Neuronal stem cell (in vitro differentiated cells): Measurements from ENCODE around the gene SNX11.
"Not testable (repeated sequence)": the region's sequence is repeated elsewhere in the genome, so short reads cannot be mapped to it uniquely, and the experiment has no call there.

Experiments
- DNase-seq: peaks from one replicate; pipeline ENCODE4 v3.0.0-alpha.2; 2013; ENCODE audit warnings: low spot score
- H2AFZ ChIP-seq: one replicate; pipeline ENCODE4 v1.6.1; 2013; ENCODE audit warnings: mild to moderate bottlenecking, low read length, inconsistent platforms
- H2AK5ac ChIP-seq: 2 replicates; pipeline ENCODE4 v1.6.1; 2013; ENCODE audit warnings: low read depth, mild to moderate bottlenecking, inconsistent platforms, low read length, moderate library complexity, mixed read lengths
- H2BK120ac ChIP-seq: 2 replicates; pipeline ENCODE4 v1.6.1; 2013; ENCODE audit warnings: low read depth, mild to moderate bottlenecking, inconsistent platforms, low read length, moderate library complexity, mixed read lengths
- H2BK12ac ChIP-seq: one replicate; pipeline ENCODE4 v1.6.1; 2013; ENCODE audit warnings: low read length, inconsistent platforms
- H2BK15ac ChIP-seq: 2 replicates; pipeline ENCODE4 v1.6.1; 2013; ENCODE audit warnings: mild to moderate bottlenecking, low read length, inconsistent platforms, mixed read lengths
- H2BK5ac ChIP-seq: one replicate; pipeline ENCODE4 v1.6.1; 2013; ENCODE audit warnings: inconsistent platforms, mild to moderate bottlenecking, low read length, moderate library complexity
- H3K14ac ChIP-seq: one replicate; pipeline ENCODE4 v1.6.1; 2013; ENCODE audit warnings: low read length, inconsistent platforms
- H3K18ac ChIP-seq: 2 replicates; pipeline ENCODE4 v1.6.1; 2013; ENCODE audit warnings: low read length, inconsistent platforms
- H3K23ac ChIP-seq: 2 replicates; pipeline ENCODE4 v1.6.1; 2013; ENCODE audit warnings: low read depth, mild to moderate bottlenecking, mixed read lengths, low read length, inconsistent platforms; ENCODE audit not compliant: poor library complexity
- H3K27ac ChIP-seq: replicated peaks from 3 replicates; pipeline ENCODE4 v1.5.1; 2013; ENCODE audit warnings: low read length, inconsistent platforms
- H3K27me3 ChIP-seq, 3 experiments: 2 replicates each; pipeline ENCODE4 v1.6.1; 2013; ENCODE audit warnings: low read length in 3 of 3, mild to moderate bottlenecking in 2 of 3, inconsistent platforms in 1 of 3, low read depth in 1 of 3, mixed read lengths in 1 of 3, moderate library complexity in 1 of 3; ENCODE audit not compliant: control insufficient read depth in 3 of 3, insufficient read depth in 3 of 3
- H3K36me3 ChIP-seq, 2 donors: replicated peaks in 1 of 2; 2 replicates each; pipeline ENCODE4 v1.6.1; 2013; ENCODE audit warnings: low read length in 2 of 2; ENCODE audit not compliant: control insufficient read depth in 2 of 2, insufficient read depth in 2 of 2
- H3K4ac ChIP-seq: 2 replicates; pipeline ENCODE4 v1.6.1; 2013; ENCODE audit warnings: inconsistent platforms, mild to moderate bottlenecking, low read length, moderate library complexity
- H3K4me1 ChIP-seq, 2 donors: 1 replicate in 1 of 2; 2 replicates in 1 of 2; pipeline ENCODE4 v1.6.1; 2013; ENCODE audit warnings: low read length in 2 of 2, low read depth in 1 of 2; ENCODE audit not compliant: control insufficient read depth in 2 of 2, insufficient read depth in 1 of 2
- H3K4me2 ChIP-seq: one replicate; pipeline ENCODE4 v1.6.1; 2013; ENCODE audit warnings: mild to moderate bottlenecking, low read length, inconsistent platforms; ENCODE audit not compliant: insufficient read depth, poor library complexity, severe bottlenecking
- H3K4me3 ChIP-seq, 2 donors: 2 replicates each; pipeline ENCODE4 v1.5.1; 2013; ENCODE audit warnings: low read length in 2 of 2, mild to moderate bottlenecking in 2 of 2, inconsistent platforms in 1 of 2, moderate library complexity in 1 of 2
- H3K79me1 ChIP-seq: one replicate; pipeline ENCODE4 v1.6.1; 2013; ENCODE audit warnings: low read depth, mild to moderate bottlenecking, inconsistent platforms, low read length, moderate library complexity
- H3K9ac ChIP-seq: one replicate; pipeline ENCODE4 v1.6.1; 2013; ENCODE audit warnings: mild to moderate bottlenecking, low read depth, low read length, inconsistent platforms; ENCODE audit not compliant: poor library complexity
- H3K9me3 ChIP-seq, 2 donors: replicated peaks in 1 of 2; 2 replicates each; pipeline versions ENCODE3 to v1.6.1; 2013; ENCODE audit warnings: low read length in 2 of 2, mild to moderate bottlenecking in 2 of 2, inconsistent platforms in 1 of 2, low read depth in 1 of 2, mixed read lengths in 1 of 2, moderate library complexity in 1 of 2; ENCODE audit not compliant: control insufficient read depth in 2 of 2, insufficient read depth in 1 of 2
- H4K8ac ChIP-seq: one replicate; pipeline ENCODE4 v1.6.1; 2013; ENCODE audit warnings: low read depth, mild to moderate bottlenecking, inconsistent platforms, low read length, moderate library complexity
- H4K91ac ChIP-seq: one replicate; pipeline ENCODE4 v1.6.1; 2013; ENCODE audit warnings: low read length, low read depth, mild to moderate bottlenecking, inconsistent platforms; ENCODE audit not compliant: poor library complexity
- WGBS, 2 donors: extraction: QIAGEN DNeasy Blood & Tissue Kit; methylation state at CpG; one replicate each; pipeline ENCODE4 v1.1.7; 2013; ENCODE audit warnings: missing lambda C conversion rate in 2 of 2, mixed read lengths in 1 of 2; ENCODE audit not compliant: insufficient read length in 2 of 2, insufficient replicate concordance in 1 of 2; ENCODE audit errors: extremely low coverage in 2 of 2; 5-methylcytosine and 5-hydroxymethylcytosine counted together

The SNX11 gene

GRCh38 chr17:48074322-48075081 lies 33.1 kb upstream of the SNX11 start:
- no CpG with 5 or more reads among the region's 7 CpGs for WGBS, 2 donors
- H3K18ac ChIP-seq, result no peak overlapping the region
- H2AK5ac ChIP-seq, result no peak overlapping the region
- H2AFZ ChIP-seq, result no peak overlapping the region
- H3K79me1 ChIP-seq, result peaks cover 6% of the 10 kb centered on the region
- DNase-seq, result peak; percentile 61
- no peak overlapping the region for H2BK5ac ChIP-seq
- H3K9me3 ChIP-seq, result no peaks in the 10 kb centered on the region
- H3K27ac ChIP-seq, result peak overlapping the region; percentile 43
- H3K14ac ChIP-seq, result no peak overlapping the region
- no peak overlapping the region for H2BK15ac ChIP-seq
- no peak overlapping the region for H4K91ac ChIP-seq
- no peak overlapping the region for H2BK120ac ChIP-seq
- H3K36me3 ChIP-seq, result peaks cover 37 to 81% of the 10 kb centered on the region in 2 donors
- H3K23ac ChIP-seq, result no peak overlapping the region
- H3K4ac ChIP-seq, result no peak overlapping the region
- no peaks in the 10 kb centered on the region for H3K27me3 ChIP-seq
- no peaks in the 10 kb centered on the region for H3K4me1 ChIP-seq
- no peak overlapping the region for H3K9ac ChIP-seq
- no peak overlapping the region for H4K8ac ChIP-seq
- no peak overlapping the region for H3K4me3 ChIP-seq
- H2BK12ac ChIP-seq, result no peak overlapping the region
- no peak overlapping the region for H3K4me2 ChIP-seq

- DNase-seq, H2BK120ac ChIP-seq, H3K27me3 ChIP-seq, H3K9me3 ChIP-seq, H3K27ac ChIP-seq, H3K9ac ChIP-seq, H2AFZ ChIP-seq, H2BK5ac ChIP-seq, H2BK12ac ChIP-seq, H4K91ac ChIP-seq, H3K23ac ChIP-seq, H3K14ac ChIP-seq, H4K8ac ChIP-seq, H2AK5ac ChIP-seq, H3K4me3 ChIP-seq, H3K18ac ChIP-seq, H3K79me1 ChIP-seq, H3K4me2 ChIP-seq, H2BK15ac ChIP-seq, H3K4me1 ChIP-seq, H3K4ac ChIP-seq: not testable (repeated sequence)
- no CpG with 5 or more reads among the region's 10 CpGs for WGBS, 2 donors
- peaks cover 24 to 54% of the 10 kb centered on the region in 2 donors for H3K36me3 ChIP-seq
Observed at GRCh38 chr17:48077152-48077551, 30.4 kb upstream of the SNX11 start.

- Histone ChIP-seq H3K9me3 (no peaks in the 10 kb centered on the region), H3K79me1 (peaks cover 7% of the 10 kb centered on the region), H4K8ac (no peak overlapping the region), H2BK5ac (no peak overlapping the region), H3K14ac (no peak overlapping the region), H2AK5ac (no peak overlapping the region), H3K4me1 (no peaks in the 10 kb centered on the region), H2BK15ac (no peak overlapping the region), H3K4me2 (no peak overlapping the region), H3K23ac (no peak overlapping the region), H3K9ac (no peak overlapping the region), H3K36me3 (peaks cover 0 to 18% of the 10 kb centered on the region in 2 donors), H2AFZ (no peak overlapping the region), H2BK120ac (no peak overlapping the region), H3K4ac (no peak overlapping the region), H3K4me3 (no peak overlapping the region), H3K27ac (no peak overlapping the region), H3K18ac (no peak overlapping the region), H2BK12ac (no peak overlapping the region), H4K91ac (no peak overlapping the region), H3K27me3 (no peaks in the 10 kb centered on the region)
- WGBS, 2 donors, result no CpG with 5 or more reads among the region's 5 CpGs
- DNase-seq, result no peak
Observed at GRCh38 chr17:48081858-48082257, 25.7 kb upstream of the SNX11 start.

- Histone ChIP-seq H2BK15ac (no peak overlapping the region), H3K9ac (no peak overlapping the region), H2AFZ (no peak overlapping the region), H4K91ac (no peak overlapping the region), H3K4me1 (no peaks in the 10 kb centered on the region), H4K8ac (no peak overlapping the region), H3K36me3 (peaks cover 0 to 15% of the 10 kb centered on the region in 2 donors), H3K27me3 (no peaks in the 10 kb centered on the region), H3K4me2 (no peak overlapping the region), H2AK5ac (no peak overlapping the region), H3K4ac (no peak overlapping the region), H3K23ac (no peak overlapping the region), H3K27ac (no peak overlapping the region), H3K14ac (no peak overlapping the region), H3K9me3 (no peaks in the 10 kb centered on the region), H3K18ac (no peak overlapping the region), H2BK120ac (no peak overlapping the region), H3K4me3 (no peak overlapping the region), H2BK12ac (no peak overlapping the region), H3K79me1 (peaks cover 2% of the 10 kb centered on the region), H2BK5ac (no peak overlapping the region)
- no peak for DNase-seq
- WGBS, 2 donors, result no CpG with 5 or more reads among the region's 2 CpGs
Observed at GRCh38 chr17:48084932-48085331, 22.6 kb upstream of the SNX11 start.
